HG02798 (cell line): ENCODE measurements around the gene B3GALT5.
"Not testable (repeated sequence)": the region's sequence is repeated elsewhere in the genome, so short reads cannot be mapped to it uniquely, and the experiment has no call there.

Source experiments
- ATAC-seq: cut with Tn5 transposase; IDR thresholded peaks from one replicate; pipeline ENCODE4 v1.9.1; 2021; ENCODE audit warnings: mild to moderate bottlenecking; ENCODE audit not compliant: unreplicated experiment, poor library complexity

B3GALT5 gene

GRCh38 chr21:39612233-39613040, at the start of gene B3GALT5:
TSS of gene B3GALT5 (plus strand) at chr21:39612940. CDS start at chr21:39660560, 47,620 bp downstream.
- ATAC-seq: no peak

GRCh38 chr21:39564200-39564599, 48.5 kb upstream of the B3GALT5 start:
- ATAC-seq: no peak

GRCh38 chr21:39567180-39567972, 45.4 kb upstream of the B3GALT5 start:
- ATAC-seq: no peak

GRCh38 chr21:39568361-39568760, 44.4 kb upstream of the B3GALT5 start:
- no peak for ATAC-seq

- ATAC-seq: no peak
These were observed 37.0 kb upstream of the B3GALT5 start for GRCh38 chr21:39575775-39576174.

GRCh38 chr21:39576518-39577128, 36.1 kb upstream of the B3GALT5 start:
- no peak for ATAC-seq

GRCh38 chr21:39579734-39580332, 32.9 kb upstream of the B3GALT5 start:
- ATAC-seq: no peak

GRCh38 chr21:39580744-39581143, 32.0 kb upstream of the B3GALT5 start:
- no peak for ATAC-seq

GRCh38 chr21:39581414-39581813, 31.3 kb upstream of the B3GALT5 start:
- ATAC-seq: no peak

GRCh38 chr21:39582749-39583148, 30.0 kb upstream of the B3GALT5 start:
- ATAC-seq: no peak

- ATAC-seq: not testable (repeated sequence)
These were observed 29.2 kb upstream of the B3GALT5 start for GRCh38 chr21:39583586-39583985.

GRCh38 chr21:39587376-39587775, 25.4 kb upstream of the B3GALT5 start:
- no peak for ATAC-seq

GRCh38 chr21:39588884-39589283, 23.9 kb upstream of the B3GALT5 start:
- no peak for ATAC-seq

- ATAC-seq: no peak
These were observed 19.2 kb upstream of the B3GALT5 start for GRCh38 chr21:39593522-39593921.

GRCh38 chr21:39595465-39595864, 17.3 kb upstream of the B3GALT5 start:
- no peak for ATAC-seq

- ATAC-seq: no peak
These were observed 15.1 kb upstream of the B3GALT5 start for GRCh38 chr21:39597595-39597994.

GRCh38 chr21:39599191-39599970, 13.4 kb upstream of the B3GALT5 start:
- ATAC-seq: no peak

- no peak for ATAC-seq
These were observed 11.4 kb upstream of the B3GALT5 start for GRCh38 chr21:39601187-39601928.

- ATAC-seq: no peak
These were observed 10.6 kb upstream of the B3GALT5 start for GRCh38 chr21:39602076-39602689.
